ENCODE results near the gene CCNB1.

DNA sequence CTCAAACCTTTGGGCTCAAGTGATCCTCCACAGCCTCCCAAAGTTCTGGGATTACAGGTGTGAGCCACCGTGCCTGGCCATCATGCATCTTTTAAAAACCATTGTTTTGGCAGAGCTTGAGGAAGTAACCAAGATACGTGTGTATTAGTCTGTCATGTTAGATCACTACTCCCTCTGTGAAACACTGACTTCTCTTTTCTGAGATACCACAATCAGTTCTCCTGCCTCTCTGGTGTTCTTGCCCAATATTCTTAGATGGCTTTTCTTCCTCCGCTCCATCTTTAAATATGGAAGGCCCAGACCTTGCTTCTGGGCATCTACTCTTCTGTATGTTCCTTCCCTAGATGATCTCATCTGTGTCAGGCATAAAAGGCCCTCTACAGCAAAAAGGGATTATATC lies 14.2 kb upstream of the CCNB1 start:
- no peak for TF ChIP-seq POLR2AphosphoS5 (IDR thresholded peaks at IDR 0.05)
- TF ChIP-seq, protein P1, sequence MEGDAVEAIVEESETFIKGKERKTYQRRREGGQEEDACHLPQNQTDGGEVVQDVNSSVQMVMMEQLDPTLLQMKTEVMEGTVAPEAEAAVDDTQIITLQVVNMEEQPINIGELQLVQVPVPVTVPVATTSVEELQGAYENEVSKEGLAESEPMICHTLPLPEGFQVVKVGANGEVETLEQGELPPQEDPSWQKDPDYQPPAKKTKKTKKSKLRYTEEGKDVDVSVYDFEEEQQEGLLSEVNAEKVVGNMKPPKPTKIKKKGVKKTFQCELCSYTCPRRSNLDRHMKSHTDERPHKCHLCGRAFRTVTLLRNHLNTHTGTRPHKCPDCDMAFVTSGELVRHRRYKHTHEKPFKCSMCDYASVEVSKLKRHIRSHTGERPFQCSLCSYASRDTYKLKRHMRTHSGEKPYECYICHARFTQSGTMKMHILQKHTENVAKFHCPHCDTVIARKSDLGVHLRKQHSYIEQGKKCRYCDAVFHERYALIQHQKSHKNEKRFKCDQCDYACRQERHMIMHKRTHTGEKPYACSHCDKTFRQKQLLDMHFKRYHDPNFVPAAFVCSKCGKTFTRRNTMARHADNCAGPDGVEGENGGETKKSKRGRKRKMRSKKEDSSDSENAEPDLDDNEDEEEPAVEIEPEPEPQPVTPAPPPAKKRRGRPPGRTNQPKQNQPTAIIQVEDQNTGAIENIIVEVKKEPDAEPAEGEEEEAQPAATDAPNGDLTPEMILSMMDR (IDR thresholded peaks at IDR 0.05) = no peak
- no peak for TF ChIP-seq POLR2A (IDR thresholded peaks at IDR 0.05)
- no peak for TF ChIP-seq EP300 (IDR thresholded peaks at IDR 0.05)
